HG03558 (cell line): ENCODE measurements around the gene DTNB.
A peak's percentile ranks its signal among the peaks of the same experiment; 100 is the strongest.

Experiments used
- ATAC-seq: cut with Tn5 transposase; IDR thresholded peaks from one replicate; pipeline ENCODE4 v1.9.1; 2021; ENCODE audit warnings: moderate number of reproducible peaks; ENCODE audit not compliant: unreplicated experiment; ENCODE audit errors: extremely low read depth

The DTNB gene

GRCh38 chr2:25480561-25480960 lies 192.8 kb downstream of the DTNB start:
- ATAC-seq, result no peak

DNA sequence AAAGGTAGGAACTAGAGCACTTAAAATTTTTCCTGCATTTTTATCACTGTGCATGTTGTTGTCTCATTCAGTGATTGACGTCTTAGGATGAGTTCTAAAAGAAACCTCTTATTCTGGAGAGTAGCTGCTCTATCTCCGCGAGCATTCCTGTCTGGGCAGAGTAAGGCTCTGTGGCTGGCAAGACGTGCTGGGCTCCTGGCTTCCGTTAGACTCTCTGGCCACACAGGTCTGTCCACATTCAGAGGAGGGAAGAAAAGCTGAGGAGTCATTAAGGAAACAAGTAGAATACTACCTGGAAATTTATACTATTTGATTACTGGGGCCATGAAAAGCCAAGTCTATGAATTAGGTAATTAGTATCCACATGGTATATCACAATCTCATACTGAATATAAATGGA lies 193.6 kb downstream of the DTNB start:
- no peak for ATAC-seq

GRCh38 chr2:25478736-25479135 lies 194.6 kb downstream of the DTNB start:
- no peak for ATAC-seq

- ATAC-seq, result no peak
Measured at GRCh38 chr2:25473758-25474340, 199.5 kb downstream of the DTNB start.

DNA sequence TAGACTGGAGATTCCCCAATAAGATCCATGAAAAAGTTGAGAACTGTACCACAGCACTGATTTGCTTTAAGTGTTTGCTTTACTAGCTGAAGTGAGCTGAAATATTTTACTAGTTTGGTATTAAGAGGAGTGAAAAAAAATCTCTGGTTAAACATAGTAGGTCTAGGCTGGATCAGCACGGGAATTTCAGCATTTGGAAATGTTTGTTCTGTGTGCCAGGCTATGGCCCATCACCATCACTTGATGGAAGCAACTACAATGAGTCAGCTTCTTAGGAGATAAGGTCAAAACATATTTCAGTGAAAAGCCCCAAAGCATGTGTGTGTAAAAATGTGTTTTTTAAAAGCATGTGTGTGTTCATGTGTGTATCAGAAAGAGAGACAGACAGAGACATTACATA lies 200.2 kb downstream of the DTNB start:
- no peak for ATAC-seq

GRCh38 chr2:25470806-25471205 lies 202.6 kb downstream of the DTNB start:
- ATAC-seq, result no peak

DNA sequence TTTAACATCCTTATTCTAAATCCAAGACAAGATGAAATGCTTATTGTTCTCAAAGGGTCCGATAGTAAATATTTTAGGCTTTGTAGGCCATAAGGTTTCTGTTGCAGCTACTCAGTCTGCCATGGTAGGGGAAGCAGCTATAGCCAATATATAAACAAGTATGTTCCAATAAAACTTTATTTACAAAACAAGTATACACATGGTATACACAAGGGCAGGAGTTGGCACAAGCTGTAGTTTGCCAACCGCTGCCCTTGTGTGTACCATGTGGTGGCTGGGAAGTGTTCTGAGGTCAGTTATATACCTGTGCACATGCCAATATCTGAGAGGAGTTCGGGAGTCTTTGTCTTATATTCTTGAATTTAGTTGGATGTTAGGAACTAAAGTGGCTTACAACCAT lies 205.6 kb downstream of the DTNB start:
- ATAC-seq, result no peak

GRCh38 chr2:25462021-25462420 lies 211.4 kb downstream of the DTNB start:
- no peak for ATAC-seq

GRCh38 chr2:25460261-25460905 lies 213.0 kb downstream of the DTNB start:
- no peak for ATAC-seq

- no peak for ATAC-seq
Measured at GRCh38 chr2:25454824-25455611, 218.4 kb downstream of the DTNB start.

- ATAC-seq, result peak; percentile 67
Measured at GRCh38 chr2:25453199-25453905, 220.0 kb downstream of the DTNB start.

GRCh38 chr2:25448808-25449207 lies 224.6 kb downstream of the DTNB start:
- ATAC-seq, result no peak

- no peak for ATAC-seq
Measured at GRCh38 chr2:25447018-25447417, 226.4 kb downstream of the DTNB start.

DNA sequence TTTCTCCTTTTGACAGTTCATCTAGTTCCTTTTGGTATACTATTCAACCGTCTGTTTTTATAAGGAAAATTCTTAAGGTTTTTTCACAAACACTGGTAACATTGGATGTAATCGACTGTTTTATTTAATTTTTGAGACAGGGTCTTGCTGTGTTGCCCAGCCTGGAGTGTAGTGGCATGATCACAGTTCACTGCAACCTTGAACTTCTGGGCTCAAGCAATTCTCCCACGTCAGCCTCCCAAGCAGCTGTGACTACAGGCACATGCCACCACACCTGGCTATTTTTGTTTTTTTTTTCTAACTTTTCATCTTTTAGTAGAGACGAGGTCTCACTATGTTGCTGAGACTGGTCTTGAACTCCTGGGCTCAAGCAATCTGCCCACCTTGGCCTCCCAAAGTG lies 227.3 kb downstream of the DTNB start:
- ATAC-seq, result no peak

GRCh38 chr2:25445464-25445863 lies 227.9 kb downstream of the DTNB start:
- ATAC-seq, result no peak

- no peak for ATAC-seq
Measured at GRCh38 chr2:25444608-25445270, 228.6 kb downstream of the DTNB start.

GRCh38 chr2:25443766-25444165 lies 229.6 kb downstream of the DTNB start:
- ATAC-seq, result no peak

DNA sequence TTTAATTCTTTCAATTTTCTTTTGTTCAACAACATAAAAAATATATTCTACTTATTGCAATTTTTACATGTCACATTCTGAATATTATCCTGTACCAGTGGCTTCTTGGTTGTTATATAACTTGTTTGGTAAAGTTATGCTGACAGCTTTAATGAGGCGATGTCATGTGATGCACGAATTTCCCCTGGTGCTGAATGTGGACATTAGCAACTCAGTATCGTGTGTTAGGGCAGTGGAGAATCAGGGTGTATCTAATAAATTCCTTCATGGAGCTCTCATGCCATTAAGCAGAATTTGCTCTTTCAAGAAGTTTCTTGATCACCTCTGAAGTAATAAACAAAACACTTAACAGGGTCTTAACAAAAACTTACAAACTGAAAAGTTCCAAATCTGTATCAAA lies 232.0 kb downstream of the DTNB start:
- no peak for ATAC-seq

DNA sequence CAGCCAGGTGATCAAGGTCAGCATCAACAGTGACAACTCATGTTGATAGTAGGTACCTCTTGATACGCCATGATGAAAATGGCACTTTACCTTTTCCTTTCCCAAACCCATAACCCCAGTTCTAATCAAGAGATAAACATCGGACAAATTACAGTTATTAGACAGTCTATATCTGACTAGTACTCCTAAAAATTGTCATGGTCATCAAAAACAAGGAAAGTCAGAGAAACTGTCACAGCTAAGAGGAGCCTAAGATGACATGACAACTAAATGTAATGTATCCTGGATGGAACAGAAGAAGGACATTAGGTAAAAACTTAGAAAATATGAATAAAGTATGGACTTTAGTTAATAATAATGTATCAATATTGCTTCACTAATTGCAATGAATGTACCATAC lies 234.6 kb downstream of the DTNB start:
- ATAC-seq, result no peak

DNA sequence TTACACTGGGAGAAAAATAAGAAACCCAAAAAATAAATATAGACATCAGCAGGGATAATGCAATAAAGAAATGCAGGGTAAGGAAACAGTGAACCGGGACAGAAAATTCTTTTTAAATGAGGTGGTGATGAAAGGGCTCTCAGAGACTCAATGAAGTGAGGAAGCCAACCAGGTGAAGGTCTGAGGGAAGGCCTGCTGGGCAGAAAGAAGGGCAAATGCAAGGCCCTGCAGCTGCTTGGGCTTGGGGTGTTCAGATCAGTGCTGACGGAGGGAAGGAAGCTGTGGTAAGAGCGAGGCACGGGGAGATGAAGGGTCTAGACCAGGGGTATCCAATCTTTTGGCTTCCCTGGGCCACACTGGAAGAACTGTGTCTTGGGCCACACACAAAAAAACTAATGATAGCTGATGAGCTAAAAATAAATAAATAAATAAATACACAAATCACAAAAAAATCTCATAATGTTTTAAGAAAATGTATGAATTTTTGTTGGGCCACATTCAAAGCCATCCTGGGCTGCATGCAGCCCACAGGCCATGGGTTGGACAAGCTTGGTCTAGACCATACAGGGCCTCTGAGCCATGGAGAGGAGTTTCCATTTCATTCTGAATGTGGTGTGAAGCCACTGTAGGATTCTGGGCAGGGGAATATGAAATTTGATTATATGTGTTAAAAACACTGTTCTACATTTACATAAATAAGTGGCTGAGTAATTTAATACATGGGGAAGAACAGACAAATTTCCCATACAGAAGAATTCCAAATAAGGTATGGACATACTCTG lies 235.3 kb downstream of the DTNB start:
- no peak for ATAC-seq
